Measurements from ENCODE around the gene DNAJC27. TPM values are rescaled to one million over a fixed set of nuclear protein-coding genes. Genes with fewer than 3 reads are reported as not detected.

DNAJC27 gene
- total RNA-seq, 1 experiment from 2014 or later, result 4.6 TPM

GRCh38 chr2:24912523-24912922 lies 59.2 kb downstream of the DNAJC27 start:
- intact Hi-C loops (cut with micrococcal nuclease), result no loop called here
- Histone ChIP-seq H3K4me2 (ENCODE audit: low read length) (no peak overlapping the region), H3K4me1 (ENCODE audit: control insufficient read depth in 1 of 2, insufficient read depth in 2 of 2, low read length in 2 of 2) (no peaks in the 10 kb centered on the region), H3K27me3 (ENCODE audit: insufficient read depth, low read length) (no peaks in the 10 kb centered on the region), H3K9me2 (ENCODE audit: insufficient read depth) (no peaks in the 10 kb centered on the region), H3K36me3 (ENCODE audit: control insufficient read depth in 1 of 2, insufficient read depth in 2 of 2, low read length in 2 of 2) (peaks cover 4 to 29% of the 10 kb centered on the region in 2 experiments; a peak in 3 of 4 replicates), H4K20me1 (ENCODE audit: insufficient read depth) (no peaks in the 10 kb centered on the region), H2AFZ (ENCODE audit: low read depth, low read length, poor library complexity, severe bottlenecking) (no peak overlapping the region), H3K27ac (ENCODE audit: low read depth, low read length) (no peak overlapping the region), H3K9me3 (ENCODE audit: control insufficient read depth in 1 of 2, insufficient read depth in 1 of 2, low read depth in 1 of 2, low read length in 2 of 2) (peaks cover 0 to 7% of the 10 kb centered on the region in 2 experiments; a peak in 1 of 4 replicates), H3K79me2 (ENCODE audit: insufficient read depth, low read length) (peaks cover 93% of the 10 kb centered on the region), H3K9ac (ENCODE audit: low read length) (no peak overlapping the region), H3K4me3 (replicated peaks in 1 of 2; ENCODE audit: low read depth in 1 of 2, low read length in 2 of 2) (no peak overlapping the region)
- no TSS peak for BruUV-seq (replicated peaks)
- POLR2A ChIA-PET, result no interaction called here
- RAD21 ChIA-PET (ENCODE audit: low non-redundant PET in 1 of 2, low total read pairs in 2 of 2, uncharacterized antibody in 2 of 2, unreplicated experiment in 2 of 2), result no interaction called here
- ATAC-seq (no peak), DNase-seq (ENCODE audit: low read depth, low spot score) (no peak)
- TF ChIP-seq REST (IDR thresholded peaks at IDR 0.05; ENCODE audit: low read depth), result no peak
- TF ChIP-seq JUND (IDR thresholded peaks at IDR 0.05), result no peak
- no peak for TF ChIP-seq CEBPB (IDR thresholded peaks at IDR 0.05; ENCODE audit: low read depth)
- CTCF ChIA-PET, result no interaction called here

- BruUV-seq (replicated peaks), result no TSS peak
- Histone ChIP-seq H3K79me2 (ENCODE audit: insufficient read depth, low read length) (peaks cover 81% of the 10 kb centered on the region), H2AFZ (ENCODE audit: low read depth, low read length, poor library complexity, severe bottlenecking) (no peak overlapping the region), H3K9me3 (ENCODE audit: control insufficient read depth in 1 of 2, insufficient read depth in 1 of 2, low read depth in 1 of 2, low read length in 2 of 2) (peaks cover 0 to 7% of the 10 kb centered on the region in 2 experiments; a peak in 1 of 4 replicates), H3K27me3 (ENCODE audit: insufficient read depth, low read length) (no peaks in the 10 kb centered on the region), H3K4me1 (ENCODE audit: control insufficient read depth in 1 of 2, insufficient read depth in 2 of 2, low read length in 2 of 2) (no peaks in the 10 kb centered on the region), H3K36me3 (ENCODE audit: control insufficient read depth in 1 of 2, insufficient read depth in 2 of 2, low read length in 2 of 2) (peaks cover 4 to 37% of the 10 kb centered on the region in 2 experiments; a peak in 3 of 4 replicates), H3K27ac (ENCODE audit: low read depth, low read length) (no peak overlapping the region), H3K4me3 (replicated peaks in 1 of 2; ENCODE audit: low read depth in 1 of 2, low read length in 2 of 2) (no peak overlapping the region), H3K9me2 (ENCODE audit: insufficient read depth) (no peaks in the 10 kb centered on the region), H3K4me2 (ENCODE audit: low read length) (no peak overlapping the region), H3K9ac (ENCODE audit: low read length) (no peak overlapping the region), H4K20me1 (ENCODE audit: insufficient read depth) (no peaks in the 10 kb centered on the region)
- CTCF ChIA-PET, result no interaction called here
- ATAC-seq, result no peak
- DNase-seq (ENCODE audit: low read depth, low spot score), result no peak
- RAD21 ChIA-PET (ENCODE audit: low non-redundant PET in 1 of 2, low total read pairs in 2 of 2, uncharacterized antibody in 2 of 2, unreplicated experiment in 2 of 2), result no interaction called here
- POLR2A ChIA-PET, result no interaction called here
- intact Hi-C loops (cut with micrococcal nuclease), result no loop called here
- TF ChIP-seq SRF (IDR thresholded peaks at IDR 0.05; ENCODE audit: low read depth), result no peak
Measured at GRCh38 chr2:24910245-24910644, 61.5 kb downstream of the DNAJC27 start.

Measured in HCT116 (cell line).